Measurements from ENCODE around the gene NHSL1.

Gene NHSL1

GRCh38 chr6:138499303-138500018 lies at the start of gene NHSL1:
Gene NHSL1 (minus strand): TSS chr6:138499494. CDS start chr6:138499290, 204 bp downstream.
- no peak for DNase-seq

- peak; percentile 41 for DNase-seq
Measured at GRCh38 chr6:138546733-138547185, 47.5 kb upstream of the NHSL1 start.

- DNase-seq = no peak
Measured at GRCh38 chr6:138545621-138545980, 46.3 kb upstream of the NHSL1 start.

- DNase-seq = no peak
Measured at GRCh38 chr6:138544501-138544900, 45.2 kb upstream of the NHSL1 start.

GRCh38 chr6:138543657-138544056 lies 44.4 kb upstream of the NHSL1 start:
- no peak for DNase-seq

- no peak for DNase-seq
Measured at GRCh38 chr6:138541823-138542481, 42.7 kb upstream of the NHSL1 start.

- no peak for DNase-seq
Measured at GRCh38 chr6:138540468-138540867, 41.2 kb upstream of the NHSL1 start.

GRCh38 chr6:138539876-138540275 lies 40.6 kb upstream of the NHSL1 start:
- DNase-seq = no peak

- no peak for DNase-seq
Measured at GRCh38 chr6:138538390-138539031, 39.2 kb upstream of the NHSL1 start.

- no peak for DNase-seq
Measured at GRCh38 chr6:138537106-138537505, 37.8 kb upstream of the NHSL1 start.

- DNase-seq = no peak
Measured at GRCh38 chr6:138535728-138536455, 36.6 kb upstream of the NHSL1 start.

- no peak for DNase-seq
Measured at GRCh38 chr6:138533667-138534066, 34.4 kb upstream of the NHSL1 start.

GRCh38 chr6:138531387-138531786 lies 32.1 kb upstream of the NHSL1 start:
- DNase-seq = no peak

- DNase-seq = no peak
Measured at GRCh38 chr6:138529478-138529877, 30.2 kb upstream of the NHSL1 start.

GRCh38 chr6:138528956-138529355 lies 29.7 kb upstream of the NHSL1 start:
- no peak for DNase-seq

- DNase-seq = no peak
Measured at GRCh38 chr6:138528137-138528536, 28.8 kb upstream of the NHSL1 start.

GRCh38 chr6:138527411-138528088 lies 28.3 kb upstream of the NHSL1 start:
- no peak for DNase-seq

GRCh38 chr6:138526822-138527235 lies 27.5 kb upstream of the NHSL1 start:
- no peak for DNase-seq

- no peak for DNase-seq
Measured at GRCh38 chr6:138525355-138525754, 26.1 kb upstream of the NHSL1 start.

- no peak for DNase-seq
Measured at GRCh38 chr6:138524526-138524925, 25.2 kb upstream of the NHSL1 start.

- DNase-seq = no peak
Measured at GRCh38 chr6:138523347-138524210, 24.3 kb upstream of the NHSL1 start.

- no peak for DNase-seq
Measured at GRCh38 chr6:138522611-138523010, 23.3 kb upstream of the NHSL1 start.
